Muscle of leg (tissue), 11 donors: ENCODE measurements around the gene DST. TPM values are rescaled to one million over a fixed set of nuclear protein-coding genes. Genes with fewer than 3 reads are reported as not detected.

Experiments
- DNase-seq: peaks from one replicate; pipeline ENCODE4 v3.0.0; 2013
- H3K27ac ChIP-seq: one replicate; pipeline ENCODE4 v1.5.1; 2013; ENCODE audit warnings: mild to moderate bottlenecking, low read length, control low read depth
- H3K27me3 ChIP-seq: one replicate; pipeline ENCODE4 v1.6.1; 2013; ENCODE audit warnings: low read length; ENCODE audit not compliant: control insufficient read depth, insufficient read depth
- H3K36me3 ChIP-seq: one replicate; pipeline ENCODE4 v1.6.1; 2013; ENCODE audit warnings: low read length; ENCODE audit not compliant: control insufficient read depth, insufficient read depth
- H3K4me1 ChIP-seq: one replicate; pipeline ENCODE4 v1.6.1; 2013; ENCODE audit warnings: low read length; ENCODE audit not compliant: control insufficient read depth, insufficient read depth
- H3K4me3 ChIP-seq: one replicate; pipeline ENCODE4 v1.5.1; 2013; ENCODE audit warnings: low read length, control low read depth
- H3K9me3 ChIP-seq: replicated peaks from 2 replicates; pipeline ENCODE4 v1.6.1; 2013; ENCODE audit warnings: low read depth, low read length; ENCODE audit not compliant: control insufficient read depth
- WGBS: methylation state at CpG from one replicate; pipeline ENCODE4 v1.1.5; 2013; ENCODE audit warnings: missing lambda C conversion rate; ENCODE audit not compliant: insufficient coverage; 5-methylcytosine and 5-hydroxymethylcytosine counted together
- polyA plus RNA-seq, 8 donors: library from polyadenylated mRNA; unstranded; fragments of 120-200 nt; gene quantifications; one replicate each; pipeline versions ENCODE4 v1.2.1 to v1.2.3, GENCODE V29; 2013; ENCODE audit warnings: inconsistent platforms in 1 of 8, low replicate concordance in 1 of 8; ENCODE audit not compliant: insufficient read length in 8 of 8, insufficient read depth in 1 of 8
- total RNA-seq: library from RNA; stranded (reverse); fragments of 120-200 nt; gene quantifications from one replicate; pipeline ENCODE4 v1.2.4, GENCODE V29; 2013

Gene DST
- total and polyA plus RNA-seq, 9 donors, result 154 to 219 (median 179) TPM

GRCh38 chr6:56637640-56638039 lies 5.0 kb downstream of the DST start:
- peaks cover 15% of the 10 kb centered on the region for H3K36me3 ChIP-seq
- H3K27ac ChIP-seq, result no peak overlapping the region
- peak; percentile 84 for DNase-seq
- no CpG with 5 or more reads among the region's 2 CpGs for WGBS
- no peaks in the 10 kb centered on the region for H3K27me3 ChIP-seq
- no peaks in the 10 kb centered on the region for H3K4me1 ChIP-seq
- H3K9me3 ChIP-seq, result no peaks in the 10 kb centered on the region
- no peak overlapping the region for H3K4me3 ChIP-seq

- no peaks in the 10 kb centered on the region for H3K27me3 ChIP-seq
- H3K36me3 ChIP-seq, result peaks cover 23% of the 10 kb centered on the region
- no peaks in the 10 kb centered on the region for H3K4me1 ChIP-seq
- H3K9me3 ChIP-seq, result no peaks in the 10 kb centered on the region
- 92% methylated on average over 5 of the region's 5 CpGs for WGBS
- no peak overlapping the region for H3K27ac ChIP-seq
- DNase-seq, result no peak
- H3K4me3 ChIP-seq, result no peak overlapping the region
These were observed 14.6 kb downstream of the DST start for GRCh38 chr6:56628105-56628504.

GRCh38 chr6:56625356-56625755 lies 17.3 kb downstream of the DST start:
- H3K36me3 ChIP-seq, result peaks cover 20% of the 10 kb centered on the region
- no peak overlapping the region for H3K4me3 ChIP-seq
- H3K27me3 ChIP-seq, result no peaks in the 10 kb centered on the region
- no CpG with 5 or more reads among the region's 6 CpGs for WGBS
- no peak for DNase-seq
- no peaks in the 10 kb centered on the region for H3K4me1 ChIP-seq
- no peak overlapping the region for H3K27ac ChIP-seq
- no peaks in the 10 kb centered on the region for H3K9me3 ChIP-seq

GRCh38 chr6:56624728-56625069 lies 18.0 kb downstream of the DST start:
- Histone ChIP-seq H3K9me3 (no peaks in the 10 kb centered on the region), H3K4me3 (no peak overlapping the region), H3K4me1 (no peaks in the 10 kb centered on the region), H3K27ac (no peak overlapping the region), H3K27me3 (no peaks in the 10 kb centered on the region), H3K36me3 (peaks cover 20% of the 10 kb centered on the region)
- no peak for DNase-seq
- no CpG with 5 or more reads among the region's 1 CpG for WGBS

- Histone ChIP-seq H3K9me3 (no peaks in the 10 kb centered on the region), H3K27me3 (no peaks in the 10 kb centered on the region), H3K27ac (no peak overlapping the region), H3K36me3 (peaks cover 20% of the 10 kb centered on the region), H3K4me3 (no peak overlapping the region), H3K4me1 (no peaks in the 10 kb centered on the region)
- DNase-seq, result no peak
- no CpG with 5 or more reads among the region's 5 CpGs for WGBS
These were observed 18.5 kb downstream of the DST start for GRCh38 chr6:56624046-56624727.

- 92% methylated on average over 11 of the region's 12 CpGs for WGBS
- Histone ChIP-seq H3K9me3 (no peaks in the 10 kb centered on the region), H3K36me3 (peaks cover 21% of the 10 kb centered on the region), H3K27me3 (no peaks in the 10 kb centered on the region), H3K4me3 (no peak overlapping the region), H3K4me1 (no peaks in the 10 kb centered on the region), H3K27ac (no peak overlapping the region)
- no peak for DNase-seq
These were observed 22.3 kb downstream of the DST start for GRCh38 chr6:56620229-56620868.

- Histone ChIP-seq H3K4me3 (no peak overlapping the region), H3K36me3 (peaks cover 21% of the 10 kb centered on the region), H3K27ac (no peak overlapping the region), H3K27me3 (no peaks in the 10 kb centered on the region), H3K9me3 (no peaks in the 10 kb centered on the region), H3K4me1 (no peaks in the 10 kb centered on the region)
- 97% methylated on average over 3 of the region's 3 CpGs for WGBS
- no peak for DNase-seq
These were observed 24.6 kb downstream of the DST start for GRCh38 chr6:56618050-56618449.

- Histone ChIP-seq H3K4me1 (no peaks in the 10 kb centered on the region), H3K4me3 (no peak overlapping the region), H3K9me3 (no peaks in the 10 kb centered on the region), H3K27ac (no peak overlapping the region), H3K36me3 (peaks cover 19% of the 10 kb centered on the region), H3K27me3 (no peaks in the 10 kb centered on the region)
- no peak for DNase-seq
- WGBS, result 82% methylated on average over 3 of the region's 5 CpGs
These were observed 25.7 kb downstream of the DST start for GRCh38 chr6:56616967-56617366.

- no peak overlapping the region for H3K27ac ChIP-seq
- H3K9me3 ChIP-seq, result no peaks in the 10 kb centered on the region
- peaks cover 18% of the 10 kb centered on the region for H3K36me3 ChIP-seq
- WGBS, result 100% methylated on average over 1 of the region's 6 CpGs
- no peaks in the 10 kb centered on the region for H3K4me1 ChIP-seq
- no peak overlapping the region for H3K4me3 ChIP-seq
- no peaks in the 10 kb centered on the region for H3K27me3 ChIP-seq
- no peak for DNase-seq
These were observed 29.3 kb downstream of the DST start for GRCh38 chr6:56613247-56613851.

GRCh38 chr6:56608332-56608731 lies 34.4 kb downstream of the DST start:
- H3K27ac ChIP-seq, result no peak overlapping the region
- peaks cover 8% of the 10 kb centered on the region for H3K36me3 ChIP-seq
- DNase-seq, result no peak
- 60% methylated on average over 1 of the region's 4 CpGs for WGBS
- H3K9me3 ChIP-seq, result no peaks in the 10 kb centered on the region
- H3K4me3 ChIP-seq, result no peak overlapping the region
- no peaks in the 10 kb centered on the region for H3K4me1 ChIP-seq
- H3K27me3 ChIP-seq, result no peaks in the 10 kb centered on the region
